Panc1 (cell line): ENCODE data around the gene OTOP3. TPM values are rescaled to one million over a fixed set of nuclear protein-coding genes. Genes with fewer than 3 reads are reported as not detected.
A peak's percentile ranks its signal among the peaks of the same experiment; 100 is the strongest.

ENCODE experiments used
- ATAC-seq: fragments of 200-7000 bp; cut with Tn5 transposase; 2 replicates; pipeline ENCODE4 v1.9.1; 2020; ENCODE audit warnings: mild to moderate bottlenecking, moderate library complexity
- BruUV-seq: library from RNA; stranded (reverse); fragments of 400-500 nt; replicated peaks from 2 replicates; lab custom pipeline; 2021; lab: Mats Ljungman, UMichigan
- CTCF ChIA-PET: fragments of 300-600 bp; sonication (Branson Sonifier 250); formaldehyde crosslinking; loops from one replicate; lab custom pipeline; 2022; ENCODE audit warnings: antibody characterized with exemption; lab: Charles Lee
- POLR2A ChIA-PET: fragments of 300-600 bp; sonication (Branson Sonifier 250); formaldehyde crosslinking; loops from one replicate; lab custom pipeline; 2022; ENCODE audit warnings: antibody characterized with exemption; lab: Charles Lee
- DNase-seq: peaks from one replicate; pipeline ENCODE4 v3.0.0-alpha.2; 2010; ENCODE audit warnings: low read depth, low spot score
- H3K27ac ChIP-seq: 2 replicates; pipeline ENCODE4 v1.5.1; 2011; ENCODE audit warnings: mild to moderate bottlenecking, low read length, inconsistent platforms
- H3K27me3 ChIP-seq: fragments of 200-500 bp; sonication (Bioruptor generic); 2 replicates; pipeline ENCODE4 v1.6.0; 2014; ENCODE audit warnings: low read length, inconsistent platforms; ENCODE audit not compliant: control insufficient read depth, insufficient read depth
- H3K36me3 ChIP-seq: fragments of 200-500 bp; sonication (Bioruptor generic); 2 replicates; pipeline ENCODE4 v1.5.1; 2014; ENCODE audit warnings: inconsistent platforms, mild to moderate bottlenecking, low read length, moderate library complexity; ENCODE audit not compliant: control insufficient read depth, insufficient read depth
- H3K4me1 ChIP-seq: 2 replicates; pipeline ENCODE4 v1.5.1; 2011; ENCODE audit warnings: inconsistent platforms, mild to moderate bottlenecking, low read length, moderate library complexity; ENCODE audit not compliant: control insufficient read depth, insufficient read depth
- H3K4me3 ChIP-seq, 2 experiments: 2 replicates each; pipeline ENCODE4 v1.5.1; 2011 to 2012; ENCODE audit warnings: low read depth in 2 of 2, low read length in 2 of 2, mild to moderate bottlenecking in 2 of 2, inconsistent platforms in 1 of 2, moderate library complexity in 1 of 2
- H3K9me3 ChIP-seq: fragments of 200-500 bp; sonication (Bioruptor generic); 2 replicates; pipeline ENCODE4 v1.5.1; 2014; ENCODE audit warnings: low read depth, mild to moderate bottlenecking, inconsistent platforms, low read length, moderate library complexity; ENCODE audit not compliant: control insufficient read depth, insufficient read depth
- POLR2AphosphoS5 ChIP-seq: IDR thresholded peaks from 2 replicates; pipeline ENCODE4 v1.6.1; 2012; ENCODE audit warnings: mild to moderate bottlenecking, low read depth, low read length, moderate library complexity
- SIN3A ChIP-seq: IDR thresholded peaks from 2 replicates; pipeline ENCODE4 v1.6.1; 2012; ENCODE audit warnings: low read depth, mild to moderate bottlenecking, low read length, moderate library complexity, borderline replicate concordance; ENCODE audit not compliant: insufficient read depth
- TCF7L2 ChIP-seq: IDR thresholded peaks from 2 replicates; pipeline ENCODE4 v1.6.1; 2011; ENCODE audit warnings: mild to moderate bottlenecking, low read depth, low read length, inconsistent platforms
- in situ Hi-C: cut with HindIII; loops from 2 replicates; pipeline ENCODE4 v1.10.0; 2016; ENCODE audit warnings: low sequenced_read_pairs, low pct_unique_long_range_greater_than_20kb
- intact Hi-C: fragments of 100-400 bp; cut with micrococcal nuclease; formaldehyde crosslinking; loops from one replicate; pipeline ENCODE4 v1.10.0; 2022; ENCODE audit not compliant: unreplicated experiment
- total RNA-seq: library from RNA; stranded (reverse); gene quantifications from one replicate; pipeline ENCODE4 v1.2.1, GENCODE V29; 2021; ENCODE audit not compliant: unreplicated experiment
- TF ChIP-seq, protein P1 (sequence below), 2 experiments: IDR thresholded peaks; 2 replicates each; pipeline ENCODE4 v1.6.1; 2011 to 2012; ENCODE audit warnings: low read depth in 2 of 2, control low read depth in 1 of 2, low read length in 1 of 2, mild to moderate bottlenecking in 1 of 2, moderate library complexity in 1 of 2; ENCODE audit not compliant: insufficient read depth in 1 of 2
- TF ChIP-seq, protein P2 (sequence below): fragments of 450-650 bp; IDR thresholded peaks from 2 replicates; pipeline ENCODE4 v1.5.1; 2017; ENCODE audit warnings: mild to moderate bottlenecking

The OTOP3 gene
- total RNA-seq, 1 experiment from 2014 or later, result not detected

DNA sequence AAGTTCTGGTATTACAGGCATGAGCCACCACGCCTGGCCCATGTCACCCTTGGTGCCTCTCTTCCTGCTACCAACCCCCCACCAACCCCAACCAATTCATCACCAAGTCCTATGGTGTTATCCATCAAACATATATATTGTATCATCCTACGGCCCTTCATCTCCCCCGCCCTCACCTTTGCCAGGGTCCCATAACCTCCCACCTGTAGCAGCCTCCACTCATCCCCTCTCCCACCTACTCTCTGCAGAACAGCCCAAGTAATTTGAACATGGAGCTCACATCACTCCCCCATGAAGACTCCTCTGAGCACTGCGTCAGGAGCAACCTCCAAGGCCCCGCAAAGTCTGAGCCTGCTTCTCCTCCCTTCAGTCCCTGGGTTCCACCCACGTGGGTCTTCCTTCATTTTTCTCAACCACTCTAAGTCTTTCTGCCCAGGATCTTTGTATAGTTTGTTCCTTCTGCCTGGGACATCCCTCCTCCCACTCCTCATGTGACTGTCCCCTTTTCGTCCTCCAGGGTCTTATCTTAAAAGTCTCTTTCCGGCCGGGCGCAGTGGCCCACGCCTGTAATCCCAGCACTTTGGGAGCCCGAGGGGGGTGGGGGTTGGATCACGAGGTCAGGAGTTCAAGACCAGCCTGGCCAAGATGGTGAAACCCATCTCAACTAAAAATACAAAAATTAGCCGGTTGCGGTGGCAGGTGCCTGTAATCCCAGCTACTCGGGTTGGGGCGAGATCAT is 43.9 kb downstream of the OTOP3 start:
- Histone ChIP-seq H3K9me3 (no peaks in the 10 kb centered on the region), H3K4me3 (no peak overlapping the region), H3K27ac (no peak overlapping the region), H3K36me3 (no peaks in the 10 kb centered on the region), H3K27me3 (no peaks in the 10 kb centered on the region), H3K4me1 (peaks cover 13% of the 10 kb centered on the region)
- CTCF ChIA-PET, result interaction anchor here (2.1 kb wide), 1 partner anchor 19 kb away, joined by 16 read pairs; no protein-coding TSS in a partner anchor
- in situ Hi-C loops (no loop called here), intact Hi-C loops (loop anchor here (10.0 kb wide), 1 partner anchor 125 kb away; the partner anchor contains the start of gene ARMC7)
- no TSS peak for BruUV-seq
- ATAC-seq (no peak), DNase-seq (no peak)
- TF ChIP-seq POLR2AphosphoS5, result no peak
- no peak for TF ChIP-seq SIN3A
- POLR2A ChIA-PET, result no interaction called here

DNA sequence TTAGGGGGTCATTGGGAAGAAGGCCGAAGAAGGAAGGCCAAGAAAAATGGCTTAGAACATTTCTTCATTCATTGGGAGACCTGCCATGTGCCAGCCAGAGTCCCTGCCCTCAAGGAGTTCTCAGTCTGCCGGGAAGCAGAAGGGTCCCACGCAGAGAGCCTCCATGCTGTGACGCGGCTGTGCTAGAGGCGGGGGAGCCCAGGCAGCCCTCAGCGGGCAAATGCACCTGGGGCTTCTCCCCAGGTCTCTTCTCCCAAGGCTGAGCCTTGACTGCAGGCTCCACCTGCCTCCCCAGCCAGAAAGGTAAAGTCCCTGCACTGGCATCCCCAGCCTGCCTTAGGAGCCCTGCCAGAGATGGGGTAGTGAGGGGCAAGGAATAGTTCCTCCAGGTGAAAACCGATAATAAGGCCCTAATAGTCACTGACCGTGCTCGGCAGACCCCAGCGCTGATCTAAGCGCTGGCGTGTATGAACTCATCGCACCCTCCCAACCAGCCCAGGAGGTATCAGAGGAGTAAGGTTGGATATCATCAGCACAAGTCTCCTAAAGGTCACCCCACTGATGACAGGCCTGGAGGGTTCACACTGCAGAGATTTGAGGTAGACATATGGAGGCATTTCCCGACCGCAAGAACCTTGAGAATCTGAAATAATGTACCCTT is 45.8 kb downstream of the OTOP3 start:
- ATAC-seq, result no peak; the same call in 1 of the 2 replicates
- no TSS peak for BruUV-seq
- CTCF ChIA-PET, result no interaction called here
- Histone ChIP-seq H3K36me3 (no peaks in the 10 kb centered on the region), H3K27ac (peak overlapping the region; percentile 86), H3K9me3 (no peaks in the 10 kb centered on the region), H3K27me3 (no peaks in the 10 kb centered on the region), H3K4me1 (peaks cover 13% of the 10 kb centered on the region), H3K4me3 (peak overlapping the region; percentile 63 to 83)
- POLR2A ChIA-PET, result no interaction called here
- in situ Hi-C loops (no loop called here), intact Hi-C loops (no loop called here)
- DNase-seq, result no peak
- TF ChIP-seq, protein P1, sequence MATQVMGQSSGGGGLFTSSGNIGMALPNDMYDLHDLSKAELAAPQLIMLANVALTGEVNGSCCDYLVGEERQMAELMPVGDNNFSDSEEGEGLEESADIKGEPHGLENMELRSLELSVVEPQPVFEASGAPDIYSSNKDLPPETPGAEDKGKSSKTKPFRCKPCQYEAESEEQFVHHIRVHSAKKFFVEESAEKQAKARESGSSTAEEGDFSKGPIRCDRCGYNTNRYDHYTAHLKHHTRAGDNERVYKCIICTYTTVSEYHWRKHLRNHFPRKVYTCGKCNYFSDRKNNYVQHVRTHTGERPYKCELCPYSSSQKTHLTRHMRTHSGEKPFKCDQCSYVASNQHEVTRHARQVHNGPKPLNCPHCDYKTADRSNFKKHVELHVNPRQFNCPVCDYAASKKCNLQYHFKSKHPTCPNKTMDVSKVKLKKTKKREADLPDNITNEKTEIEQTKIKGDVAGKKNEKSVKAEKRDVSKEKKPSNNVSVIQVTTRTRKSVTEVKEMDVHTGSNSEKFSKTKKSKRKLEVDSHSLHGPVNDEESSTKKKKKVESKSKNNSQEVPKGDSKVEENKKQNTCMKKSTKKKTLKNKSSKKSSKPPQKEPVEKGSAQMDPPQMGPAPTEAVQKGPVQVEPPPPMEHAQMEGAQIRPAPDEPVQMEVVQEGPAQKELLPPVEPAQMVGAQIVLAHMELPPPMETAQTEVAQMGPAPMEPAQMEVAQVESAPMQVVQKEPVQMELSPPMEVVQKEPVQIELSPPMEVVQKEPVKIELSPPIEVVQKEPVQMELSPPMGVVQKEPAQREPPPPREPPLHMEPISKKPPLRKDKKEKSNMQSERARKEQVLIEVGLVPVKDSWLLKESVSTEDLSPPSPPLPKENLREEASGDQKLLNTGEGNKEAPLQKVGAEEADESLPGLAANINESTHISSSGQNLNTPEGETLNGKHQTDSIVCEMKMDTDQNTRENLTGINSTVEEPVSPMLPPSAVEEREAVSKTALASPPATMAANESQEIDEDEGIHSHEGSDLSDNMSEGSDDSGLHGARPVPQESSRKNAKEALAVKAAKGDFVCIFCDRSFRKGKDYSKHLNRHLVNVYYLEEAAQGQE (IDR thresholded peaks at IDR 0.05; ENCODE audit: insufficient read depth in 1 of 2, low read depth in 2 of 2, low read length in 1 of 2), result no peak
- TF ChIP-seq POLR2AphosphoS5, result no peak

DNA sequence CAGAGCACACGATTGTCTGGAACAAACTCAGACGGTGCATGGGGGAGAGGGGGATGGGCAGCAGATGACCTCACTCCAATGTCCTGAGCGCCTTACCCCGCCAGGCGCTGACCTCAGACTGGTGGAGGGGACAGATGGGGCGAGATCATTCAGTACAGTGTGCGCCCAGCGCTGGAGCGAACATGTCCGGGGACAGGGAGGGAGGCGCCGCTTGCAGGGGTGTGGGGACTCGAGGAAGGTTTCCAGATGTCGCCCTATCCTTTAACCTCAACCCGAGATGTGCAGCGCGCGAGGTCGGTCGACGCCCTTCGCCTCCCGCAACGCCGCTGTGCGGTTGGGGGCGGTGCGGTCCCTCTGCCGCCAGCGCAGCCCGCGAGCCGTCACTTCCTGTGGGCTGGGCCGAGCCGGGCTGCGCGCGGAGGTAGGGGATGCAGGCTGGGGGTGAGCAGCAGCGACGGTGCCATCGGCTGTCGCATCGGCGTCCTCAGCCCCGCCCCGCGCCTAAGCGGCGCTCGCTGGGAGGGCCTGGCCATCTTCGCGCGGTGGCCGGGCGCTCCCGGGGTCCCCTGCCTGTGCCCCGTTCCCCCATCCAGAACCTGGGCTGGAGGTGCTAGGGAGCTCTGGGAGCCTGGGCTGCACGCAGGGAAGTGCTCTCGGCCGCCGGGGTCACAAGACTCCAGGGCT is 46.4 kb downstream of the OTOP3 start:
- CTCF ChIA-PET, result interaction anchor here (0.5 kb wide), 1 partner anchor 69 kb away, joined by 7 read pairs; no protein-coding TSS in a partner anchor
- intact Hi-C loops, result no loop called here
- peak; percentile 96 for ATAC-seq

More for the DNA sequence above, 46.4 kb downstream of the OTOP3 start:
- TF ChIP-seq, protein P1 (IDR thresholded peaks at IDR 0.05; ENCODE audit: insufficient read depth in 1 of 2, low read depth in 2 of 2, low read length in 1 of 2), result no peak
- TF ChIP-seq SIN3A, result peak; percentile 64; the same call in 1 of the 2 replicates
- peak; percentile 91 for TF ChIP-seq POLR2AphosphoS5
- TF ChIP-seq, protein P2, sequence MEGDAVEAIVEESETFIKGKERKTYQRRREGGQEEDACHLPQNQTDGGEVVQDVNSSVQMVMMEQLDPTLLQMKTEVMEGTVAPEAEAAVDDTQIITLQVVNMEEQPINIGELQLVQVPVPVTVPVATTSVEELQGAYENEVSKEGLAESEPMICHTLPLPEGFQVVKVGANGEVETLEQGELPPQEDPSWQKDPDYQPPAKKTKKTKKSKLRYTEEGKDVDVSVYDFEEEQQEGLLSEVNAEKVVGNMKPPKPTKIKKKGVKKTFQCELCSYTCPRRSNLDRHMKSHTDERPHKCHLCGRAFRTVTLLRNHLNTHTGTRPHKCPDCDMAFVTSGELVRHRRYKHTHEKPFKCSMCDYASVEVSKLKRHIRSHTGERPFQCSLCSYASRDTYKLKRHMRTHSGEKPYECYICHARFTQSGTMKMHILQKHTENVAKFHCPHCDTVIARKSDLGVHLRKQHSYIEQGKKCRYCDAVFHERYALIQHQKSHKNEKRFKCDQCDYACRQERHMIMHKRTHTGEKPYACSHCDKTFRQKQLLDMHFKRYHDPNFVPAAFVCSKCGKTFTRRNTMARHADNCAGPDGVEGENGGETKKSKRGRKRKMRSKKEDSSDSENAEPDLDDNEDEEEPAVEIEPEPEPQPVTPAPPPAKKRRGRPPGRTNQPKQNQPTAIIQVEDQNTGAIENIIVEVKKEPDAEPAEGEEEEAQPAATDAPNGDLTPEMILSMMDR, result no peak
- TF ChIP-seq TCF7L2, result no peak
- Histone ChIP-seq H3K27ac (peak overlapping the region; percentile 86), H3K4me3 (peak overlapping the region; percentile 63 to 83), H3K36me3 (no peaks in the 10 kb centered on the region), H3K9me3 (no peaks in the 10 kb centered on the region), H3K4me1 (peaks cover 13% of the 10 kb centered on the region), H3K27me3 (no peaks in the 10 kb centered on the region)
- BruUV-seq, result no TSS peak
- POLR2A ChIA-PET, result no interaction called here
- DNase-seq, result no peak
- in situ Hi-C loops, result no loop called here
